Suprapubic skin (tissue), 3 donors: Measurements from ENCODE around the gene FBXO3.

Experiments used
- CTCF ChIP-seq, 2 donors: fragments of 200-600 bp in 1 of 2; fragments of 450-650 bp in 1 of 2; sonication (generic) in 1 of 2; IDR thresholded peaks; one replicate each; pipeline ENCODE4 v1.5.1; 2016 to 2019; ENCODE audit warnings: antibody characterized with exemption in 2 of 2, mild to moderate bottlenecking in 1 of 2, moderate library complexity in 1 of 2
- POLR2A ChIP-seq, 2 donors: fragments of 450-650 bp; IDR thresholded peaks; one replicate each; pipeline ENCODE4 v1.6.1; 2017; ENCODE audit warnings: antibody characterized with exemption in 2 of 2, mild to moderate bottlenecking in 2 of 2, moderate library complexity in 2 of 2

- TF ChIP-seq CTCF (IDR thresholded peaks at IDR 0.05): no peak
- no peak for TF ChIP-seq POLR2A (IDR thresholded peaks at IDR 0.05)
These were observed 74.7 kb downstream of the FBXO3 start for GRCh38 chr11:33699515-33700062.
